MCF 10A (cell line): Measurements from ENCODE around the gene PALM. TPM values are rescaled to one million over a fixed set of nuclear protein-coding genes. Genes with fewer than 3 reads are reported as not detected.
"Not testable (repeated sequence)": the region's sequence is repeated elsewhere in the genome, so short reads cannot be mapped to it uniquely, and the experiment has no call there.

Source experiments
- BruUV-seq: library from RNA; stranded (reverse); fragments of 400-500 nt; replicated peaks from 2 replicates; lab custom pipeline; 2021; lab: Mats Ljungman, UMichigan
- CTCF ChIA-PET: fragments of 300-600 bp; sonication (Branson Sonifier 250); formaldehyde crosslinking; extraction: SDS; loops from one replicate; lab custom pipeline; 2021; ENCODE audit warnings: antibody characterized with exemption, inconsistent platforms; lab: Yijun Ruan, JAX
- POLR2A ChIA-PET: fragments of 300-600, 350-650 bp; sonication (Branson Sonifier 250); formaldehyde crosslinking; extraction: SDS; loops from one replicate; lab custom pipeline; 2020; ENCODE audit warnings: antibody characterized with exemption, inconsistent platforms; lab: Yijun Ruan, JAX
- DNase-seq: peaks from one replicate; pipeline ENCODE4 v3.0.0-alpha.2; 2018; ENCODE audit not compliant: unreplicated experiment
- H3K27ac Mint-ChIP-seq: one replicate; pipeline ENCODE4 v1.8.0; 2022; ENCODE audit warnings: mild to moderate bottlenecking, low read depth, mixed read lengths; ENCODE audit not compliant: unreplicated experiment
- H3K27me3 Mint-ChIP-seq: one replicate; pipeline ENCODE4 v1.8.0; 2022; ENCODE audit warnings: mixed read lengths; ENCODE audit not compliant: insufficient read depth, unreplicated experiment
- H3K36me3 Mint-ChIP-seq: one replicate; pipeline ENCODE4 v1.8.0; 2022; ENCODE audit warnings: mild to moderate bottlenecking, moderate library complexity, mixed read lengths; ENCODE audit not compliant: insufficient read depth, unreplicated experiment
- H3K4me1 Mint-ChIP-seq: one replicate; pipeline ENCODE4 v1.8.0; 2022; ENCODE audit warnings: mixed read lengths; ENCODE audit not compliant: insufficient read depth, unreplicated experiment
- H3K4me3 Mint-ChIP-seq: one replicate; pipeline ENCODE4 v1.8.0; 2022; ENCODE audit warnings: mild to moderate bottlenecking, moderate library complexity, mixed read lengths; ENCODE audit not compliant: unreplicated experiment
- H3K9me3 Mint-ChIP-seq: one replicate; pipeline ENCODE4 v1.8.0; 2022; ENCODE audit warnings: mixed read lengths; ENCODE audit not compliant: unreplicated experiment
- intact Hi-C: fragments of 100-400 bp; cut with micrococcal nuclease; formaldehyde crosslinking; loops from 2 replicates; pipeline ENCODE4 v1.14.1; 2022
- total RNA-seq: library from RNA; stranded (reverse); gene quantifications from 2 replicates; pipeline ENCODE4 v1.2.3, GENCODE V29; 2022
- TF ChIP-seq, protein P1 (sequence below): fragments of 200-600 bp; IDR thresholded peaks from one replicate; pipeline ENCODE4 v1.8.0; 2022; ENCODE audit warnings: antibody characterized with exemption, mild to moderate bottlenecking; ENCODE audit not compliant: unreplicated experiment

The PALM gene
- total RNA-seq, 1 experiment from 2014 or later, result 0.44 TPM

DNA sequence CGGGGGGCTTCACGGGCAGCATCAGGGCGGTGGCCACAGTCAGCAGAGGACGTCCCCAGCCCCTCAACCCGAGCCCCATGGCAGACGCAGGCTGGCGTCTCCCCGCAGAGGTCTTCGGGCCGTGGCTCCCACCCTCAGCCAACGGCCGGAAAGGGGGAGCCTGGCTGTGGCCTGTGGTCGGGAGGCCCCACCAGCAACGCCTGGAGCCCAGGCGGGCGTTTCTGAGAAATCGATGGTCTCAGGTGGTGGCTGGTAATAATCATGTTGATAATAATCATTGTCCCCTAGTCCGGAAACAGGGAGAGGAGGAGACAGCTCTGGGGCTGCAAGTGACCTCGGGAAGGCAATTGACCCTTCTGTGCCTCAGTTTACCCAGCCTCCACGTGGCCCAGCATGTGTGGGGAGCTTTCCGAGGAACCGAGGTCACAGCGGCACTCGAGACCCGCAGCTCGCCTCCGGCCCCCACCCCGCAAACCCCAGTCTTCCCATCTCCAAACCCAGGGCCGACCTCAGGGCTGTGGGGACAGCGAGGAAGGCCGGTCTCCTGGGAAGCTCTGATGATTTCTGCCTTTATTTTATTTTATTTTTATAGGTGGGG is 13.3 kb upstream of the PALM start, which contains the start of gene PRSS57:
Gene PRSS57, minus strand, starts transcription at position 101 of the 598 bp plus-strand sequence. Its CDS starts 22 bp downstream, at position 79.
- no peak for DNase-seq
- ChIA-PET CTCF (no interaction called here), POLR2A (no interaction called here)
- Mint-ChIP-seq H3K4me3 (no peak within 1 kb of the TSS), H3K27ac (no peak within 1 kb of the TSS), H3K27me3 (no peaks in the 10 kb centered on the region), H3K36me3 (no peaks in the 10 kb centered on the region), H3K4me1 (no peaks in the 10 kb centered on the region), H3K9me3 (no peaks in the 10 kb centered on the region)
- no TSS peak for BruUV-seq
- intact Hi-C loops, result no loop called here
- TF ChIP-seq, protein P1, sequence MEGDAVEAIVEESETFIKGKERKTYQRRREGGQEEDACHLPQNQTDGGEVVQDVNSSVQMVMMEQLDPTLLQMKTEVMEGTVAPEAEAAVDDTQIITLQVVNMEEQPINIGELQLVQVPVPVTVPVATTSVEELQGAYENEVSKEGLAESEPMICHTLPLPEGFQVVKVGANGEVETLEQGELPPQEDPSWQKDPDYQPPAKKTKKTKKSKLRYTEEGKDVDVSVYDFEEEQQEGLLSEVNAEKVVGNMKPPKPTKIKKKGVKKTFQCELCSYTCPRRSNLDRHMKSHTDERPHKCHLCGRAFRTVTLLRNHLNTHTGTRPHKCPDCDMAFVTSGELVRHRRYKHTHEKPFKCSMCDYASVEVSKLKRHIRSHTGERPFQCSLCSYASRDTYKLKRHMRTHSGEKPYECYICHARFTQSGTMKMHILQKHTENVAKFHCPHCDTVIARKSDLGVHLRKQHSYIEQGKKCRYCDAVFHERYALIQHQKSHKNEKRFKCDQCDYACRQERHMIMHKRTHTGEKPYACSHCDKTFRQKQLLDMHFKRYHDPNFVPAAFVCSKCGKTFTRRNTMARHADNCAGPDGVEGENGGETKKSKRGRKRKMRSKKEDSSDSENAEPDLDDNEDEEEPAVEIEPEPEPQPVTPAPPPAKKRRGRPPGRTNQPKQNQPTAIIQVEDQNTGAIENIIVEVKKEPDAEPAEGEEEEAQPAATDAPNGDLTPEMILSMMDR, result no peak

DNA sequence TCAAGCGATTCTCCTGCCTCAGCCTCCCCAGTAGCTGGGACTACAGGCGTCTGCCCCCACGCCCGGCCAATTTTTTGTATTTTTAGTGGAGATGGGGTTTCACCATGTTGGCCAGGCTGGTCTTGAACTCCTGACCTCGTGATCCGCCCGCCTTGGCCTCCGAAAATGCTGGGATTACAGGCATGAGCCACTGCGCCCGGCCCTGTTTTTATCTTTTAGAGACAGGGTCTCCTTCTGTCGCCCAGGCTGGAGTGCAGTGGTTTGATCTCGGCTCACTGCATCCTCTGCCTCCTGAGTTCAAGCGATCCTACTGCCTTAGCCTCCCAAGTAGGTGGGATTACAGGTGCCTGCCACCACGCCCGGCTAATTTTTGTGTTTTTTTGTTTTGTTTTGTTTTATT is 10.2 kb upstream of the PALM start:
- BruUV-seq, H3K9me3 Mint-ChIP-seq, H3K4me3 Mint-ChIP-seq, H3K4me1 Mint-ChIP-seq, CTCF ChIA-PET, H3K27ac Mint-ChIP-seq, DNase-seq, H3K36me3 Mint-ChIP-seq, intact Hi-C loops: not testable (repeated sequence)
- POLR2A ChIA-PET, result interaction anchor here (1.0 kb wide), 1 partner anchor 19 kb away, joined by 3 read pairs; no protein-coding TSS in a partner anchor
- peaks cover 12% of the 10 kb centered on the region for H3K27me3 Mint-ChIP-seq

- CTCF ChIA-PET, result interaction anchor here (1.0 kb wide), 1 partner anchor 8 kb away, joined by 5 read pairs; the partner anchor contains the start of gene PALM
- not testable (repeated sequence) for BruUV-seq
- H3K27me3 Mint-ChIP-seq, result peaks cover 12% of the 10 kb centered on the region
These were observed 8.8 kb upstream of the PALM start for GRCh38 chr19:699885-700284.

GRCh38 chr19:702847-703246 is 5.9 kb upstream of the PALM start:
- H3K27ac Mint-ChIP-seq, H3K36me3 Mint-ChIP-seq, BruUV-seq, DNase-seq, H3K4me1 Mint-ChIP-seq, H3K9me3 Mint-ChIP-seq, intact Hi-C loops, H3K4me3 Mint-ChIP-seq: not testable (repeated sequence)
- H3K27me3 Mint-ChIP-seq, result peaks cover 12% of the 10 kb centered on the region
- CTCF ChIA-PET, result interaction anchor here (1.2 kb wide), 1 partner anchor 31 kb away, joined by 5 read pairs; no protein-coding TSS in a partner anchor
- POLR2A ChIA-PET, result interaction anchor here (1.1 kb wide), 1 partner anchor 28 kb away, joined by 3 read pairs; no protein-coding TSS in a partner anchor

More at GRCh38 chr19:699885-700284, 8.8 kb upstream of the PALM start:
- H3K9me3 Mint-ChIP-seq, H3K36me3 Mint-ChIP-seq, H3K27ac Mint-ChIP-seq, H3K4me3 Mint-ChIP-seq, intact Hi-C loops, POLR2A ChIA-PET, H3K4me1 Mint-ChIP-seq, DNase-seq: not testable (repeated sequence)

- intact Hi-C loops, result no loop called here
- peaks cover 12% of the 10 kb centered on the region for H3K27me3 Mint-ChIP-seq
- BruUV-seq, result no TSS peak
- POLR2A ChIA-PET, result interaction anchor here (1.1 kb wide), 1 partner anchor 28 kb away, joined by 3 read pairs; no protein-coding TSS in a partner anchor
- no peak for DNase-seq
- no peaks in the 10 kb centered on the region for H3K9me3 Mint-ChIP-seq
- no peaks in the 10 kb centered on the region for H3K4me1 Mint-ChIP-seq
- no peak overlapping the region for H3K4me3 Mint-ChIP-seq
- CTCF ChIA-PET, result interaction anchor here (0.6 to 1.2 kb wide), 2 partner anchors 31 to 62 kb away, joined by 3 to 5 read pairs; no protein-coding TSS in a partner anchor
- H3K27ac Mint-ChIP-seq, result no peak overlapping the region
- H3K36me3 Mint-ChIP-seq, result no peaks in the 10 kb centered on the region
- TF ChIP-seq, protein P1, result no peak
These were observed 5.4 kb upstream of the PALM start for GRCh38 chr19:703329-703650.
